Activated B cell treated with CpG ODN at 0.5 μM for 24 hours (primary cell): ENCODE measurements around the gene ARHGAP9. TPM values are rescaled to one million over a fixed set of nuclear protein-coding genes. Genes with fewer than 3 reads are reported as not detected.
"Not testable (repeated sequence)": the region's sequence is repeated elsewhere in the genome, so short reads cannot be mapped to it uniquely, and the experiment has no call there.

Source experiments
- ATAC-seq: fragments of 200-7000 bp; cut with Tn5 transposase; one replicate; pipeline ENCODE4 v1.10.0; 2021; ENCODE audit warnings: low read depth, mild to moderate bottlenecking, moderate library complexity
- CTCF ChIA-PET: fragments of 350-600 bp; sonication (Branson Sonifier 250); formaldehyde crosslinking; loops from one replicate; lab custom pipeline; 2021; ENCODE audit warnings: antibody characterized with exemption; lab: Charles Lee
- POLR2A ChIA-PET: fragments of 350-600 bp; sonication (Branson Sonifier 250); formaldehyde crosslinking; loops from one replicate; lab custom pipeline; 2021; ENCODE audit warnings: antibody characterized with exemption; lab: Charles Lee
- DNase-seq: peaks from one replicate; pipeline ENCODE4 v3.0.0; 2022
- H3K27ac Mint-ChIP-seq: one replicate; pipeline ENCODE4 v1.8.0; 2020; ENCODE audit warnings: mixed read lengths
- H3K27me3 Mint-ChIP-seq: one replicate; pipeline ENCODE4 v1.8.0; 2021; ENCODE audit warnings: mixed read lengths
- H3K36me3 Mint-ChIP-seq: one replicate; pipeline ENCODE4 v1.8.0; 2021; ENCODE audit warnings: low read depth, mixed read lengths
- H3K4me1 Mint-ChIP-seq: one replicate; pipeline ENCODE4 v1.8.0; 2021; ENCODE audit warnings: mixed read lengths
- H3K4me3 Mint-ChIP-seq: one replicate; pipeline ENCODE4 v1.8.0; 2020; ENCODE audit warnings: mild to moderate bottlenecking, mixed read lengths
- H3K9me3 Mint-ChIP-seq: one replicate; pipeline ENCODE4 v1.8.0; 2020; ENCODE audit warnings: mixed read lengths
- intact Hi-C: fragments of 100-400 bp; cut with micrococcal nuclease; formaldehyde crosslinking; loops from one replicate; pipeline ENCODE4 v1.15.1; 2024
- total RNA-seq: library from RNA; stranded (reverse); gene quantifications from 2 replicates; pipeline ENCODE4 v1.2.3, GENCODE V29; 2022
- TF ChIP-seq, protein P1 (sequence below): fragments of 200-600 bp; IDR thresholded peaks from one replicate; pipeline ENCODE4 v1.8.0; 2022; ENCODE audit warnings: antibody characterized with exemption, mild to moderate bottlenecking

The ARHGAP9 gene
- total RNA-seq, 1 donor from 2014 or later, result 98.8 TPM

DNA sequence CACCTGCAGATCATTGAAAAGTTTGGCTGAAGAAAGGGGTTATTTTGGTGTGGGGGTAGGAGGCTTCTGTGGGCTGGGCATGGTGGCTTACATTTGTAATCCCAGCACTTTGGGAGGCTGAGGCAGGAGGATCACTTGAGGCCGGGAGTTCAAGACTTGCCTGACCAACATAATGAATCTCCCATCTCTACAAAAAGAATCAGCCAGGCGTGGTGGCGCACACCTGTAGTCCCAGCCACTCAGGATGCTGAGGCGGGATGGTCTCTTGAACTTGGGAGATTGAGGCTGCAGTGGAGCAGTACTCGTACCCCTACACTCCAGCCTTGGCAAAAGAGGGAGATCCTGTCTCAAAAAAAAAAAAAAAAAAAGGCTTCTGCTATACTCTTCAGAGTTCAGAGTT, 33.6 kb upstream of the ARHGAP9 start:
- no peaks in the 10 kb centered on the region for H3K27me3 Mint-ChIP-seq
- H3K4me1 Mint-ChIP-seq, result peaks cover 9% of the 10 kb centered on the region
- ATAC-seq (no peak), DNase-seq (no peak)
- no peaks in the 10 kb centered on the region for H3K9me3 Mint-ChIP-seq
- intact Hi-C loops, result no loop called here
- TF ChIP-seq, protein P1, sequence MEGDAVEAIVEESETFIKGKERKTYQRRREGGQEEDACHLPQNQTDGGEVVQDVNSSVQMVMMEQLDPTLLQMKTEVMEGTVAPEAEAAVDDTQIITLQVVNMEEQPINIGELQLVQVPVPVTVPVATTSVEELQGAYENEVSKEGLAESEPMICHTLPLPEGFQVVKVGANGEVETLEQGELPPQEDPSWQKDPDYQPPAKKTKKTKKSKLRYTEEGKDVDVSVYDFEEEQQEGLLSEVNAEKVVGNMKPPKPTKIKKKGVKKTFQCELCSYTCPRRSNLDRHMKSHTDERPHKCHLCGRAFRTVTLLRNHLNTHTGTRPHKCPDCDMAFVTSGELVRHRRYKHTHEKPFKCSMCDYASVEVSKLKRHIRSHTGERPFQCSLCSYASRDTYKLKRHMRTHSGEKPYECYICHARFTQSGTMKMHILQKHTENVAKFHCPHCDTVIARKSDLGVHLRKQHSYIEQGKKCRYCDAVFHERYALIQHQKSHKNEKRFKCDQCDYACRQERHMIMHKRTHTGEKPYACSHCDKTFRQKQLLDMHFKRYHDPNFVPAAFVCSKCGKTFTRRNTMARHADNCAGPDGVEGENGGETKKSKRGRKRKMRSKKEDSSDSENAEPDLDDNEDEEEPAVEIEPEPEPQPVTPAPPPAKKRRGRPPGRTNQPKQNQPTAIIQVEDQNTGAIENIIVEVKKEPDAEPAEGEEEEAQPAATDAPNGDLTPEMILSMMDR, result no peak
- no peak overlapping the region for H3K27ac Mint-ChIP-seq
- ChIA-PET POLR2A (interaction anchor here (1.1 kb wide), 1 partner anchor 10 kb away, joined by 3 read pairs; the partner anchor contains the start of gene MBD6), CTCF (no interaction called here)
- no peak overlapping the region for H3K4me3 Mint-ChIP-seq
- peaks cover 90% of the 10 kb centered on the region for H3K36me3 Mint-ChIP-seq

DNA sequence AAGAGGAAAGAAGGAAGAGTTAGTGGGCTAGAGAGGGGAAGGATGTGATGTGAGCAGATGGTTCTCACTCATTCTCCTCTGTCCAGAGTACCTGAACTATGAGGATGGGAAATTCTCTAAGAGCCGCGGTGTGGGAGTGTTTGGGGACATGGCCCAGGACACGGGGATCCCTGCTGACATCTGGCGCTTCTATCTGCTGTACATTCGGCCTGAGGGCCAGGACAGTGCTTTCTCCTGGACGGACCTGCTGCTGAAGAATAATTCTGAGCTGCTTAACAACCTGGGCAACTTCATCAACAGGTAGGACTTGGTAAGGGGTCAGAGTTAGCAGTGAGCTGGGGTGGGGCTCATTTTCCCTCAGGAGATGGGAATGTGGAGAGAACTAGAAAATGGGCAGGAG, 33.0 kb upstream of the ARHGAP9 start:
- H3K36me3 Mint-ChIP-seq, result peaks cover 88% of the 10 kb centered on the region

DNA sequence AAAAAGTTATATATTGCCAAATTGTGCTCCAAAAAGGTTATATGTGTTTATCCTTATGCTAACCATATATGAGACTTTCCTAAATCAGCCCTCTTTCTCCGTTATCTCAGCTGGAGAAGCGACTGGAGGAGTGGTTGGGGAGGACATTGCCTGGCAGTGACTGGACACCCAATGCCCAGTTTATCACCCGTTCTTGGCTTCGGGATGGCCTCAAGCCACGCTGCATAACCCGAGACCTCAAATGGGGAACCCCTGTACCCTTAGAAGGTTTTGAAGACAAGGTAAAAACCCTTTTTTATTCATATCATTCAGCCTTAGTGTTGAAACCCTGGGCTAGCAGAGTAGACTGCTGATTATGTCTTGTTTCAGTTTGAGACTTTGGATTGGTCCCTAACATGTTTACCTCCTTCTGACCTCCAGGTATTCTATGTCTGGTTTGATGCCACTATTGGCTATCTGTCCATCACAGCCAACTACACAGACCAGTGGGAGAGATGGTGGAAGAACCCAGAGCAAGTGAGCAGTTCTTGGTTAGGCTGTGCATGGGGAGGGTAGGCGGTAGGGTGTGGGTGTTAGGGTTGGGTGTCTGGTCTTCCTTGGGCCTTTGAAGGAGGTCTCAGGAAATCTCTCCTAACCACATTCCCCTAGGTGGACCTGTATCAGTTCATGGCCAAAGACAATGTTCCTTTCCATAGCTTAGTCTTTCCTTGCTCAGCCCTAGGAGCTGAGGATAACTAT, 32.1 kb upstream of the ARHGAP9 start:
- no peak overlapping the region for H3K27ac Mint-ChIP-seq
- TF ChIP-seq, protein P1, result no peak
- POLR2A ChIA-PET, result interaction anchor here (0.7 to 0.8 kb wide), 2 partner anchors 9 to 218 kb away, joined by 3 to 5 read pairs; partner anchors contain the start of gene DDIT3

More for the DNA sequence above, 33.0 kb upstream of the ARHGAP9 start:
- DNase-seq, result no peak
- intact Hi-C loops, result no loop called here
- H3K4me1 Mint-ChIP-seq, result peaks cover 5% of the 10 kb centered on the region
- ATAC-seq, result no peak
- no peak overlapping the region for H3K4me3 Mint-ChIP-seq
- CTCF ChIA-PET, result interaction anchor here (0.5 kb wide), 1 partner anchor 330 kb away, joined by 3 read pairs; no protein-coding TSS in a partner anchor
- POLR2A ChIA-PET, result interaction anchor here (0.8 kb wide), 1 partner anchor 8 kb away, joined by 3 read pairs; the partner anchor contains the start of gene DDIT3
- TF ChIP-seq, protein P1, result no peak
- H3K9me3 Mint-ChIP-seq, result no peaks in the 10 kb centered on the region
- no peaks in the 10 kb centered on the region for H3K27me3 Mint-ChIP-seq
- H3K27ac Mint-ChIP-seq, result peak overlapping the region; percentile 50

DNA sequence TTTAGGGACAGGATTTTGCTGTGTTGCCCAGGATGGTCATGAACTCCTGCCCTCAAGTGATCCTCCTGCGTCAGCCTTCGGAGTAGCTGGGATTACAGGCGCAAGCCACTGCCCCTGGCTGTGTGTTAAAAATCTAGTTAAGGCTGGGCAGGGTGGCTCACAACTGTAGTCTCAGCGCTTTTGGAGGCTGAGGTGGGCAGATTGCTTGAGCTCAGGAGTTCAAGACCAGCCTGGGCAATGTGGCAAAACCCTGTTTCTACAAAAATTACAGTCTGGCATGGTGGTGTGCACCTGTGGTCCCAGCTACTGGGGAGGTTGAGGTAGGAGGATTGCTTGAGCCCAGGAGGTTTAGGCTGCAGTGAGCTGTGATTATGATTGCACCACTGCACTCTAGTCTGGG, 31.5 kb upstream of the ARHGAP9 start:
- Mint-ChIP-seq H3K4me3 (no peak overlapping the region), H3K36me3 (peaks cover 78% of the 10 kb centered on the region), H3K9me3 (no peaks in the 10 kb centered on the region), H3K4me1 (no peaks in the 10 kb centered on the region), H3K27ac (no peak overlapping the region), H3K27me3 (no peaks in the 10 kb centered on the region)
- DNase-seq (no peak), ATAC-seq (no peak)
- TF ChIP-seq, protein P1, result no peak
- ChIA-PET POLR2A (interaction anchor here (0.7 kb wide), 1 partner anchor 217 kb away, joined by 5 read pairs; no protein-coding TSS in a partner anchor), CTCF (no interaction called here)
- intact Hi-C loops, result no loop called here

More for the DNA sequence above, 32.1 kb upstream of the ARHGAP9 start:
- CTCF ChIA-PET, result interaction anchor here (0.5 kb wide), 1 partner anchor 329 kb away, joined by 3 read pairs; no protein-coding TSS in a partner anchor
- DNase-seq (no peak), ATAC-seq (no peak)
- Mint-ChIP-seq H3K36me3 (peaks cover 79% of the 10 kb centered on the region), H3K27me3 (no peaks in the 10 kb centered on the region), H3K4me3 (no peak overlapping the region), H3K4me1 (no peaks in the 10 kb centered on the region), H3K9me3 (no peaks in the 10 kb centered on the region)
- intact Hi-C loops, result no loop called here

DNA sequence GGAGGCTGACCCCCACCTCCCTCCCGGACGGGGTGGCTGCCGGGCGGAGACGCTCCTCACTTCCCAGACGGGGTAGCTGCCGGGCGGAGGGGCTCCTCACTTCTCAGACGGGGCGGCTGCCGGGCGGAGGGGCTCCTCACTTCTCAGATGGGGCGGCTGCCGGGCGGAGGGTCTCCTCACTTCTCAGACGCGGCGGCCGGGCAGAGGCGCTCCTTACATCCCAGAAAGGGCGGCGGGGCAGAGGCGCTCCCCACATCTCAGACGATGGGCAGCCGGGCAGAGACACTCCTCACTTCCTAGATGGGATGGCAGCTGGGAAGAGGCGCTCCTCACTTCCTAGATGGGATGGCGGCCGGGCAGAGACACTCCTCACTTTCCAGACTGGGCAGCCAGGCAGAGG, 28.1 kb upstream of the ARHGAP9 start:
- POLR2A ChIA-PET, ATAC-seq, H3K9me3 Mint-ChIP-seq, intact Hi-C loops, H3K4me3 Mint-ChIP-seq, CTCF ChIA-PET, H3K4me1 Mint-ChIP-seq, H3K27me3 Mint-ChIP-seq, DNase-seq, H3K27ac Mint-ChIP-seq: not testable (repeated sequence)
- H3K36me3 Mint-ChIP-seq, result peaks cover 79% of the 10 kb centered on the region

DNA sequence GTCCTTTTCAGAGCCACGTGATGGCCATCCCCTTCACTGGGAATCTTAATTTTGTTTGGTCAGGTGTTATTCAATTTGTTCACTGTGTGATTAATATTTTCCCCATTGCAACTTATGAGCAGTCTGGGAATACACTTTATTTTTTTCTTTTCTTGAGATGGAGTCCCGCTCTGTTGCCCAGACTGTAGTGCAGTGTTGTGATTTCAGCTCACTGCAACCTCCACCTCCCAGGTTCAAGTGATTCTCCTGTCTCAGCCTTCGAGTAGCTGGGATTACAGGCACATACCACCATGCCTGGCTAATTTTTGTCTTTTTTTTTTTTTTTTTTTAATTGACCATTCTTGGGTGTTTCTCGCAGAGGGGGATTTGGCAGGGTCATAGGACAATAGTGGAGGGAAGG, 26.9 kb upstream of the ARHGAP9 start:
- H3K9me3 Mint-ChIP-seq, POLR2A ChIA-PET, H3K27ac Mint-ChIP-seq, H3K4me3 Mint-ChIP-seq, ATAC-seq, CTCF ChIA-PET, H3K27me3 Mint-ChIP-seq, intact Hi-C loops, H3K4me1 Mint-ChIP-seq, DNase-seq: not testable (repeated sequence)
- H3K36me3 Mint-ChIP-seq, result peaks cover 76% of the 10 kb centered on the region

DNA sequence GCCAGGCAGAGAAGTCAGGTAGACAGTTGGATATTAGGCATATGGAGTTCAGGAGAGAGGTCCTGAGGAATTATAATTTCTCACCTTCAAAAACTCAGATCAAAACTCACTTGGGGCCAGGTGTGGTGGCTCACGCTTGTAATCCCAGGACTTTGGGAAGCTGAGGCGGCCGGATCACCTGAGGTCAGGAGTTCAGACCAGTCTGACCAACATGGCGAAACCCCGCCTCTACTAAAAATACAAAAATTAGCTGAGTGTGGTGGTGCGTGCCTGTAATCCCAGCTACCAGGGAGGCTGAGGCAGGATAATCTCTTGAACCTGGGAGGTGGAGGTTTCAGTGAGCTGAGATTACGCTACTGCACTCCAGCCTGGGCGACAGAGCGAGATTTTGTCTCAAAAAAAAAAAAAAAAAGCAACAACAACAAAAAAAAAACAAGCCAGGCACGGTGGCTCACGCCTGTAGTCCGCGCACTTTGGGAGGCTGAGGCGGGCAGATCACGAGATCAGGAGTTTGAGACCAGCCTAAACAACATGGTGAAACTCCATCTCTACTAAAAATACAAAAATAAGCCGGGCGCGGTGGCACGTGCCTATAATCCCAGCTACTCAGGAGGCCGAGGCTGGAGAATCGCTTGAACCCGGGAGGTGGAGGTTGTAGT, 22.8 kb upstream of the ARHGAP9 start:
- CTCF ChIA-PET, DNase-seq, H3K27ac Mint-ChIP-seq, H3K4me1 Mint-ChIP-seq, H3K9me3 Mint-ChIP-seq, H3K27me3 Mint-ChIP-seq, intact Hi-C loops, ATAC-seq, H3K4me3 Mint-ChIP-seq: not testable (repeated sequence)
- peaks cover 84% of the 10 kb centered on the region for H3K36me3 Mint-ChIP-seq
- POLR2A ChIA-PET, result interaction anchor here (1.6 to 2.5 kb wide), 2 partner anchors 18 to 25 kb away, joined by 8 to 18 read pairs; partner anchors contain the start of gene DDIT3
